HPDE6-E6E7 (cell line): ENCODE data around the gene DNAAF1.
A peak's percentile ranks its signal among the peaks of the same experiment; 100 is the strongest.

Experiments used
- DNase-seq: peaks from one replicate; pipeline ENCODE4 v3.0.0; 2011; ENCODE audit warnings: missing footprints; ENCODE audit errors: extremely low spot score

The DNAAF1 gene

DNA sequence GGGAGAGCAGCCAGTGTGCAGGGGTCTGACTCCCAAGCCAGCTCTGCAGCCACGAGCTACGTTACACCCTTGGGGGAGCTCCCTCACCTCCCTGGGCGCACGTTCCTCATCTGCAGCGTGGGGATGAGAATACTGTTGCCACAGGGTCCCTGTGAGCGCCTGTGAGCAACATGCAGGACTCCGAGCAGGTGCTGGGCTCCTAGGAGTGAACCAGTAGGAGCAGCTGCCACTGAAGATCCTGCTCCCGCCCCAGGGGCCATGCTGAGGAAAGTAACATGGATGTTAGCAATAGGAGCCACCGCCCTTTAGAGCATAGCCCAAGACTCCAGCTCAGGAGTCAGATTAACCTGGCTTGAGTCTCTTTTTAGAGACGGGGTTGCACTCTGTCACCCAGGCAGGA, 15.9 kb downstream of the DNAAF1 start:
- DNase-seq: no peak

- no peak for DNase-seq
These were observed 16.7 kb downstream of the DNAAF1 start for GRCh38 chr16:84161801-84162200.

DNA sequence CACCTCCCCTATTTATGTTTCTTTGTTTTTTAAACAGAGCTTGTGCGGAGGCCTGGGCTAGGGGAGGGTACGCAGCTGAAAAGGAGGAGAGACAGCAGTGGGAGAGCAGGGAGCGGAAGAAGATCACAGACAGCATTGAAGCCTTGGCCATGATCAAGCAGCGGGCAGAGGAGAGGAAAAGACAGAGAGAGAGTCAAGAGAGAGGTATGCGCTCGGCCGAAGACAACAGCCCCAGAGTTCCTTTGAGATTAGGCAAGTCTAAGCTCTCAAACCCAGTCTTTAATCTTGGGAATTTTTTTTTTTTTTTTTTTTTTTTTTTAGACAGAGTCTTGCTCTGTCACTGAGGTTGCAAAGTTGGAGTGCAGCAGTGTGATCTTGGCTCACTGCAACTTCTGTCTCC, 20.6 kb downstream of the DNAAF1 start:
- no peak for DNase-seq

GRCh38 chr16:84166796-84167695, 21.9 kb downstream of the DNAAF1 start:
- no peak for DNase-seq

- no peak for DNase-seq
These were observed 24.7 kb downstream of the DNAAF1 start for GRCh38 chr16:84169765-84170310.

DNA sequence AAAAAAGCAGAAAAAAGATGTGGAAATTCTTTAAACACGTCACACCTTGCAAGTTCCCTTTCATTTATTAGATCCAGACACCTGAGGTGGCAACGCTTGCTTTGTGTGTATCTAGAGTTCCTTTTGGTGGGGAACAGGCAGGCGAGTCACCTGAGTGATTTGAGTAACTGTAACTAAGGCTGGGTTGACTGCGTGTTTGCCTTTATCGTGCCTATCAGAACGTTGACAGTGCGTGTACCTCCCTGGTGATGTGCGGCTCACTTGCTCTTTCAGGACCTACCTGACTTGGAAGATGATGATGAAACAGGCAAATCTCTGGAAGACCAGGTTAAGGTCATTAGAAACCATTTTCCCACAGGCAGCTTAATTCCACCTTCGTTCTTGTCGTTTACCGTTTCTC, 29.3 kb downstream of the DNAAF1 start:
- no peak for DNase-seq

DNA sequence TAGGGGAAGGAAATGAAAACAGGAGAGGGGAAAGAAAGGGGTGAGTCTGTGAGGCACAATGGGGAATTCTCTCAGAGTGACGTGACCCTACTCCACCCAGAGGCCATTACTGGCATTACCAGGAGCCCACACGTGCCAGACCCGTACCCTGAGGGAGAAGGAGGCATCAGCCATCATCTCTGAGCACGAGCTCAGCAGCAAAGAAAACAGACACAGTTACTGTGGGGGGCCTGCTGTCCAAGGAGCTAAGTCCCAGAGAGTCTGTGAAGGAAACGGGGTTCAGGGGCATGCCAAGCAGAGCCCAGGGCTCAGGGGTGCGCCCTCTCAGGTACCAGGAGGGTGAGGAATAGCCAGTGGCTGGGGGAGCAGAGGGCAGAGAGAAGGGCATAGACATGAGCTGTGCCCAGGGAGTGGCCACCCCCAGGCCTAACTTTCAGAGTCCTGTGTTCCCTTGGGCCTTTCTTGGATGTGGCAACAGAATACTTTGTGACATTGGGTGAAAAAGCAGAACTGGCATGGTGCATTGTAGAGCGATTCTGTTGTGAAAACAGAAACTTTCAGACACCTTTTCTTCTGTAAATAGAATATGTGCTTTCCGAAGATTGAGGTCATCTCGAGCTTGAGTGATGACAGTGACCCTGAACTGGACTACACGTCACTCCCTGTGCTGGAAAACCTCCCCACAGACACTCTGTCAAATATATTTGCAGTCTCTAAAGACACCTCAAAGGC, 30.4 kb downstream of the DNAAF1 start:
- peak; percentile 68 for DNase-seq

DNA sequence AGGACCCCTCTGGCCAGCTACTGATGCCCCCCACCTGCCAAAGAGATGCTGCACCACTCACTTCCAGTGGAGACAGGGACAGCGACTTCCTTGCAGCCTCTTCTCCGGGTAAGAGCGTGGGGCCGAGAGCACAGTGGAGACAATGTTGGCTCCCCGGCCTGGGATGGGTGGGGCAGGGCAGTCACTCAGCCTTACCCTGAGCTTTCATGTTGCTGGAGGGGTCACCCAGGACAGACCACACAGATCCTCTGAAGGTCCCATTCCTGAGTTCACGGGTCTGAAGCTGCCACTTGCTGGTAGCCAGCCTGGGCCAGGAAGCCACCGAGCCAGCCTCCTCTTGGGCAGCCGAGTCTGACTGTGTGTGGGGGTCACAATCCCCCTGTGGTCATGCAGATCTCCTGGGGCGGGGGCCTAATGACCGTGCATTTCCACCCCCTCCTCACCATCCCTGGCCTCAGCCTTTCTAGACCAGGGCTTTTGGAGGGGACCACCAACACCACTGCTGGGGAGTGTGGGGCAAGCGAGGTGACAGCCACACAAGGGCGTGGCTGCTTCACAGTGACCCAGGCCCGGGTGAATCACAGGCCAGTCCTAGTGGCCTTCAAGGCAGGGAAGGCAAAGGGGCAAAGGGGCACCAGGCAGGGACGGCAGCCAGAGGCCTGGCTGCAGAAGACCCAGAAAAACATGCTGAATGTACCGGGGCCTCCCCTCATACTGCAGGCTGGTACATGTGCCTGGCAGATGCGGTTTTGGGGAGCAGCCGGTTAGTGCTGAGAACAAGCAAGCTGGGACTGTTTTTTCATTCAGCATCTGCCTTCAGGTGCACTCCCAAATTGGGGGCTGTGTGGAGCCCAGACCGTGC, 31.3 kb downstream of the DNAAF1 start:
- DNase-seq: peak; percentile 43

DNA sequence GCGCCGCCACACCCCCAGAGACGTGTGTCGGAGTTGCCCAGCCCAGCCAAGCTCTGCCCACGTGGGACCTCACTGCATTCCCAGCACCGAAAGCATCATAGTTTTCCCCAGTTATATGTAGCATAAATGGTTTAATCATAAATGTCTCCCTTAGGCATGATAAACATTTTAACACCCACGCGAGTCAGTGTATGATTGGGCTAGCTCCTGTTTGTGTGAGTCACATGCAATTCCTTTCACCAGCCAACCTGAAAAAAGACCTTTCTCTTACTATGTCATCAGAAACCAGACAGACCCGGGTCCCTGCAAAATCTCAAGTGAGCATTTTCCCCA, 32.6 kb downstream of the DNAAF1 start:
- DNase-seq: no peak

DNA sequence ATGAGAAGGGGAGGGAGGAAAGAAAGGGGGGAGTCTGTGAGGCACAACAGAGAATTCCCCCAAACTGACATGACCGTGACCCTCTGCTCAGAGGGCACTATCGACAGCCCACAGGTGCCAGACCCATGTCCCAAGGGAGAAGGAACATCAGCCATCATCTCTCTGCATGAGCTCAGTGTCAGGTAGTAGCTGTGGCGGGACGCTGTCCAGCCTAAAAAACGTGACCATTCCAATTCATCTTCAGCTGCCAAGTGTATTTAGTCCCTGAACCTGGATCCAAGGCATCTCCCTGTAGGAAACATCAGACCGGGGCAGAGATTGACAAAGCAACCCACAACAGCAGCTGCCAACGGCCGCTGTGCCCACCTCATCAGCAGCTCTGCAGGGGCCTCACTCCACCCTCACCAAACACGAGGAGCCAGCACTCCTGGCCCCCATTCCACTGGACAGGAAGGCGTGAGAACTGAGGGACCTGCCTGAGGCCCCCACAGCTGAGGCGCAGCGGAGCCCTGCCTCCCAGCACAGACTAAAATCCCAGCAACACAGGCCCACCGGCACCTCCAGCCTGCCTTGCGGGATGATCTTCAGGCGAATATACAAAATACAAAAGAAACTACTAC, 33.1 kb downstream of the DNAAF1 start:
- DNase-seq: no peak

- no peak for DNase-seq
These were observed 33.9 kb downstream of the DNAAF1 start for GRCh38 chr16:84178892-84179611.

GRCh38 chr16:84179612-84180320, 34.7 kb downstream of the DNAAF1 start:
- no peak for DNase-seq

DNA sequence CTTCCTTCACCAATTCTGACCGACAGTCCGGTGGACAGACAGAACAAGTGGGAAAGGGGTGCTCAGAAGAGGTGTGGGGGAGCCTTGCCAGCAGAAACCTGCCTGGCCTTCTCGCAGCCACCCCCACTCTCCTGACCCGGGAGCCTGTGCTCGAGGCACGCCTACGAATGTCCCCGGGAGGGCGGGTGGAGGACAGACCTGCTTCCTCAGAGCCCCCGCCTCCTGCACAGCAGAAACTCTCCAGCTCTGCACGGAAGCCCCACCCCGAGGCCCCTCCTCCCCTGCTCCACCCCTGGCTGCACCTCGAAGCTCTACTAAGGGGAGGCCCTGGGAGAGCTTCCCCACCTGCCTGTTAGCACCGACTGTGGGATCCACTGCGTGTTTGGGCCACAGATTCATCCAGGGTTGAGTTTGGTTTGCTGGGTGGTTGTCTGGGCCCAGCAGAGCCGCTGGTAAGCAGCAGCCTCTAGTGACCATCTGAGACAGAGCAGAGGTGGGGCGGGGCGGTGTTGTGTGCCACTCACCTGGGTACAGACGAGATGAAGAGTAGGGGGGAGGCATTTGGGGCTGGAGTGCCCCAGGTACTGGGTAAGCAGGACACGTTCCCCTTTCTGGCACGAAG, 35.5 kb downstream of the DNAAF1 start:
- no peak for DNase-seq

DNA sequence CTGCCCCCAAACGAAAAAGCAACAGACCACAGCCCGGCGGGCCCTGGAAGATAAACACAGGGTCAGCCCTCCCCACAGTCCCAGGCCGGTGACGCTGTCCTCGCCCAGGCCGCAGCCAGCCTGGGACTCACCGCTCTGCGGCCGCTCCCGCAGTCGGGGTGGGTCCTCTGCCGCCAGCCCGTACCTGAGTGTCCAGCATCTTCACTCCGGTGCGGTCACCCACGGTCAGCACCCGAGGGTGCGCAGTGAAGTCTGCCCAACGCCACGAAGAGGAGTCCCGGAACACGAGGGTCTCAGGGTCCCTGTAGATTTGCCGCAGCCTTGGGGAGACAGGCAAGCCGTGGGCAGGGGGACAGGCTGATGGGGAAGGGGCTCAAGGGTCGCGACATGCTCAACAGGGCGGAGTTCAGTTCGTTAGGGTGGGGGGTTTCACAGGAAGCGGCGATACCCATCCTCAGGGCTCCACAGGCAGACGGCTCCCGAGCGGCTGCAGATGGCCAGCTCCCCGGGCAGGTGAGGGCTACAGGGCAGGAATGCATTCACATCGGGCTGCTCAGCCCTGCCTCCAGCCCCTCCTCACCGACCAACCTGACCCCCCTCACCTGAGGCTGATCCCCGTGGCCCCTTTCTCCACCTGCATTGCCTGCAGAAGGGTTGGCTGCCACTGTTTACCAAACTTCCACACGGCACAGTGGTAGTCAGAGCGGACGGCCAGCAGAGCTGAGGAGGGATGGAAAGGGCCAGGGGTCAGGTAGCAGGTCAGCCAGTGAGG, 36.2 kb downstream of the DNAAF1 start:
- no peak for DNase-seq

- no peak for DNase-seq
These were observed 37.0 kb downstream of the DNAAF1 start for GRCh38 chr16:84182104-84182503.

- no peak for DNase-seq
These were observed 37.8 kb downstream of the DNAAF1 start for GRCh38 chr16:84182680-84183571.

DNA sequence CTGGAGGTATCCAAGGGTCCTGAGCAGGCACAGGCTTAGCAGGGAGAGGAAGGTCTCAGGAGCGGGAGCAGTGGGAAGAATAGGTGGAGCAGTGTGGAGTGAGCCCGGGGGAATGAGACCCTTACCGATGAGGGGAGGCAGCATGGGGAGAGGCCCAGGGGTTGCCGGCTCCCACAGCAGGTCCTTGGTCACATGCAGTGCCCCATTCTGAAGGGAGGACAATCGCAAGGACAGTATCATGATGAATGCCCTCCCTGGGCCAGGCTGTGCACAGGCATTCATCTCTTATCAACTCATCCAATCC, 38.4 kb downstream of the DNAAF1 start:
- DNase-seq: no peak
